HepG2 (cell line): ENCODE data around the gene RPS5.

ENCODE experiments used
- CHCHD3 ChIP-seq: sonication (generic); formaldehyde crosslinking; IDR thresholded peaks from 2 replicates; pipeline ENCODE4 v1.8.0; 2022; ENCODE audit warnings: mild to moderate bottlenecking, missing genetic modification reagents, moderate library complexity
- EP300 ChIP-seq, 3 experiments: sonication (generic) in 1 of 3; formaldehyde crosslinking in 1 of 3; IDR thresholded peaks; 2 replicates each; pipeline versions ENCODE4 v1.5.1 to v1.6.1; 2011 to 2020; ENCODE audit warnings: low read depth in 2 of 3, low read length in 2 of 3, borderline replicate concordance in 1 of 3, improper control_type of control experiment in 1 of 3, mild to moderate bottlenecking in 1 of 3, missing genetic modification reagents in 1 of 3, moderate library complexity in 1 of 3
- GTF2F1 ChIP-seq: fragments of 150-350 bp; IDR thresholded peaks from 2 replicates; pipeline ENCODE4 v1.6.1; 2014; ENCODE audit warnings: low read length
- IRF2 ChIP-seq: IDR thresholded peaks from 2 replicates; pipeline ENCODE4 v1.6.1; 2018; ENCODE audit warnings: missing genetic modification reagents, missing compliant biosample characterization
- POLR2A ChIP-seq, 2 experiments: IDR thresholded peaks; 2 replicates each; pipeline ENCODE4 v1.6.1; 2011; ENCODE audit warnings: low read depth in 2 of 2, low read length in 2 of 2, mild to moderate bottlenecking in 1 of 2, moderate library complexity in 1 of 2; ENCODE audit not compliant: insufficient read depth in 1 of 2
- POLR2AphosphoS5 ChIP-seq: IDR thresholded peaks from 2 replicates; pipeline ENCODE4 v1.6.1; 2012; ENCODE audit warnings: low read depth, low read length
- RFX3 ChIP-seq: IDR thresholded peaks from 2 replicates; pipeline ENCODE4 v1.6.1; 2016; ENCODE audit warnings: missing biosample characterization, missing genetic modification reagents
- SMYD3 ChIP-seq: sonication (generic); formaldehyde crosslinking; IDR thresholded peaks from 2 replicates; pipeline ENCODE4 v1.8.1; 2023; ENCODE audit warnings: mild to moderate bottlenecking, missing genetic modification reagents
- TBL1XR1 ChIP-seq: fragments of 150-350 bp; IDR thresholded peaks from 2 replicates; pipeline ENCODE4 v1.6.1; 2014; ENCODE audit warnings: borderline replicate concordance, low read length; ENCODE audit not compliant: partially characterized antibody
- ZNF570 ChIP-seq: sonication (generic); formaldehyde crosslinking; IDR thresholded peaks from 2 replicates; pipeline ENCODE4 v1.4.0; 2020; ENCODE audit warnings: mild to moderate bottlenecking, missing genetic modification reagents, borderline replicate concordance
- TF ChIP-seq, protein P1 (sequence below): sonication (generic); formaldehyde crosslinking; IDR thresholded peaks from 2 replicates; pipeline ENCODE4 v1.5.0; 2020; ENCODE audit warnings: mild to moderate bottlenecking, missing genetic modification reagents, moderate library complexity
- TF ChIP-seq, protein P2 (sequence below): sonication (generic); formaldehyde crosslinking; IDR thresholded peaks from 2 replicates; pipeline ENCODE4 v1.4.0; 2020; ENCODE audit warnings: missing genetic modification reagents, borderline replicate concordance
- TF ChIP-seq, protein P3 (sequence below): sonication (generic); formaldehyde crosslinking; IDR thresholded peaks from 2 replicates; pipeline ENCODE4 v1.4.0; 2020; ENCODE audit warnings: mild to moderate bottlenecking, missing genetic modification reagents

DNA sequence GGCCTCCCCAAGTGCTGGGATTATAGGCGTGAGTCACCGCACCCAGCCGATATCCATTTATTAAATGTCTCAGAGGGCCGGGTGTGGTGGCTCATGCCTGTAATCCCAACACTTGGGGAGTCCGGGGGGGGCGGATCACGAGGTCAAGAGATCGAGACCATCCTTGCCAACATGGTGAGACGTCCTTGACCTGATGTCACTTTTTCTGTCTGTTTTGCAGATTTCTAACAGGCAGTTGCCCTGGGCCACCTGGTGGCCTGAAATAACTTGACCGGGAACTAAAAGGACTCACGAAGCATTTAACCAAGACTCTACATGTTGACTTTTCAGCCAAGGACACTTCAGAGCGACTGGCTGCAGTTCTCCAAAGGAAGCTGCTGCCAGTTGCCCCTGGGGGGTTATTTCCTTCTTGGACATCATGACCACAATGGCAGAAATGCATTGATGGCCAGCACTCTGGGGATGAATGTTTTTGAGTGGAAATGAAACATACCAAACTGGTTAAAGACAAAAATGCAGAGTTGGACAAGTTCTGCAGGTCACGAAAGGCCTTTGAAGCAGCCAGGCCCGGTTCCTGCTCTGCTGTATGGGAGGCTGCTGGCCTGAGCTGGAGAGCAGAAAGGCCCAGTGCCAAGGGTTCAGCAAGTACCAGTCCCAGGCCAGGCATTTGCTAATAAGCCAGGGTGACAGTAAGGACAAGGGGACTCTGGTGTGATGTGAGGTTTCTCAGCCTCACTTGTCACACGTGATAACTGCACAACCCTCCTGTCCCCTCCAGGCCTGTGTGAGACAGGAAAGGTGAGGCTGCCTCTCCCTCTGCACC lies 14.5 kb upstream of the RPS5 start:
- TF ChIP-seq SMYD3 (no peak), POLR2A (IDR thresholded peaks at IDR 0.05; ENCODE audit: insufficient read depth in 1 of 2, low read depth in 2 of 2, low read length in 2 of 2) (no peak), POLR2AphosphoS5 (no peak), TBL1XR1 (no peak), GTF2F1 (no peak), ZNF570 (no peak), CHCHD3 (no peak), IRF2 (CRISPR knock-in tag) (no peak), RFX3 (CRISPR knock-in tag) (no peak), EP300 (IDR thresholded peaks at IDR 0.05; ENCODE audit: low read depth in 2 of 2, low read length in 2 of 2) (no peak), EP300 (CRISPR knock-in tag; IDR thresholded peaks at IDR 0.05; ENCODE audit: borderline replicate concordance) (no peak)
- TF ChIP-seq, protein P1, sequence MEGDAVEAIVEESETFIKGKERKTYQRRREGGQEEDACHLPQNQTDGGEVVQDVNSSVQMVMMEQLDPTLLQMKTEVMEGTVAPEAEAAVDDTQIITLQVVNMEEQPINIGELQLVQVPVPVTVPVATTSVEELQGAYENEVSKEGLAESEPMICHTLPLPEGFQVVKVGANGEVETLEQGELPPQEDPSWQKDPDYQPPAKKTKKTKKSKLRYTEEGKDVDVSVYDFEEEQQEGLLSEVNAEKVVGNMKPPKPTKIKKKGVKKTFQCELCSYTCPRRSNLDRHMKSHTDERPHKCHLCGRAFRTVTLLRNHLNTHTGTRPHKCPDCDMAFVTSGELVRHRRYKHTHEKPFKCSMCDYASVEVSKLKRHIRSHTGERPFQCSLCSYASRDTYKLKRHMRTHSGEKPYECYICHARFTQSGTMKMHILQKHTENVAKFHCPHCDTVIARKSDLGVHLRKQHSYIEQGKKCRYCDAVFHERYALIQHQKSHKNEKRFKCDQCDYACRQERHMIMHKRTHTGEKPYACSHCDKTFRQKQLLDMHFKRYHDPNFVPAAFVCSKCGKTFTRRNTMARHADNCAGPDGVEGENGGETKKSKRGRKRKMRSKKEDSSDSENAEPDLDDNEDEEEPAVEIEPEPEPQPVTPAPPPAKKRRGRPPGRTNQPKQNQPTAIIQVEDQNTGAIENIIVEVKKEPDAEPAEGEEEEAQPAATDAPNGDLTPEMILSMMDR (CRISPR knock-in tag) = peak; percentile 49
- TF ChIP-seq, protein P2, sequence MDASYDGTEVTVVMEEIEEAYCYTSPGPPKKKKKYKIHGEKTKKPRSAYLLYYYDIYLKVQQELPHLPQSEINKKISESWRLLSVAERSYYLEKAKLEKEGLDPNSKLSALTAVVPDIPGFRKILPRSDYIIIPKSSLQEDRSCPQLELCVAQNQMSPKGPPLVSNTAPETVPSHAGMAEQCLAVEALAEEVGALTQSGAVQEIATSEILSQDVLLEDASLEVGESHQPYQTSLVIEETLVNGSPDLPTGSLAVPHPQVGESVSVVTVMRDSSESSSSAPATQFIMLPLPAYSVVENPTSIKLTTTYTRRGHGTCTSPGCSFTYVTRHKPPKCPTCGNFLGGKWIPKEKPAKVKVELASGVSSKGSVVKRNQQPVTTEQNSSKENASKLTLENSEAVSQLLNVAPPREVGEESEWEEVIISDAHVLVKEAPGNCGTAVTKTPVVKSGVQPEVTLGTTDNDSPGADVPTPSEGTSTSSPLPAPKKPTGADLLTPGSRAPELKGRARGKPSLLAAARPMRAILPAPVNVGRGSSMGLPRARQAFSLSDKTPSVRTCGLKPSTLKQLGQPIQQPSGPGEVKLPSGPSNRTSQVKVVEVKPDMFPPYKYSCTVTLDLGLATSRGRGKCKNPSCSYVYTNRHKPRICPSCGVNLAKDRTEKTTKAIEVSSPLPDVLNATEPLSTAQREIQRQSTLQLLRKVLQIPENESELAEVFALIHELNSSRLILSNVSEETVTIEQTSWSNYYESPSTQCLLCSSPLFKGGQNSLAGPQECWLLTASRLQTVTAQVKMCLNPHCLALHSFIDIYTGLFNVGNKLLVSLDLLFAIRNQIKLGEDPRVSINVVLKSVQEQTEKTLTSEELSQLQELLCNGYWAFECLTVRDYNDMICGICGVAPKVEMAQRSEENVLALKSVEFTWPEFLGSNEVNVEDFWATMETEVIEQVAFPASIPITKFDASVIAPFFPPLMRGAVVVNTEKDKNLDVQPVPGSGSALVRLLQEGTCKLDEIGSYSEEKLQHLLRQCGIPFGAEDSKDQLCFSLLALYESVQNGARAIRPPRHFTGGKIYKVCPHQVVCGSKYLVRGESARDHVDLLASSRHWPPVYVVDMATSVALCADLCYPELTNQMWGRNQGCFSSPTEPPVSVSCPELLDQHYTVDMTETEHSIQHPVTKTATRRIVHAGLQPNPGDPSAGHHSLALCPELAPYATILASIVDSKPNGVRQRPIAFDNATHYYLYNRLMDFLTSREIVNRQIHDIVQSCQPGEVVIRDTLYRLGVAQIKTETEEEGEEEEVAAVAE (CRISPR knock-in tag) = no peak
- TF ChIP-seq, protein P3, sequence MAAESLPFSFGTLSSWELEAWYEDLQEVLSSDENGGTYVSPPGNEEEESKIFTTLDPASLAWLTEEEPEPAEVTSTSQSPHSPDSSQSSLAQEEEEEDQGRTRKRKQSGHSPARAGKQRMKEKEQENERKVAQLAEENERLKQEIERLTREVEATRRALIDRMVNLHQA (CRISPR knock-in tag) = no peak
